ENCODE measurements around the gene LARP4.

- TF ChIP-seq CTCF (tag by site-specific recombination; IDR thresholded peaks at IDR 0.05) (no peak), ZNF561 (tag by site-specific recombination; IDR thresholded peaks at IDR 0.05; ENCODE audit: borderline replicate concordance) (no peak), ZNF670 (tag by site-specific recombination; IDR thresholded peaks at IDR 0.05; ENCODE audit: low read depth) (no peak)
These were observed 19.8 kb upstream of the LARP4 start for GRCh38 chr12:50380761-50381325.

All from HEK293 (cell line).